Sigmoid colon (tissue), 4 donors: ENCODE results near the gene P4HB.

Source experiments
- CTCF ChIP-seq, 4 experiments: fragments of 450-650 bp in 3 of 4; fragments of 200-600 bp in 1 of 4; IDR thresholded peaks; one replicate each; pipeline ENCODE4 v1.5.1; 2016 to 2019; ENCODE audit warnings: antibody characterized with exemption in 4 of 4, mild to moderate bottlenecking in 3 of 4, moderate library complexity in 2 of 4
- POLR2A ChIP-seq, 2 donors: fragments of 450-650 bp; IDR thresholded peaks; one replicate each; pipeline ENCODE4 v1.6.1; 2016; ENCODE audit warnings: antibody characterized with exemption in 2 of 2, mild to moderate bottlenecking in 2 of 2, moderate library complexity in 2 of 2
- POLR2AphosphoS5 ChIP-seq, 4 donors: sonication (generic); formaldehyde crosslinking; IDR thresholded peaks; one replicate each; pipeline ENCODE4 v1.6.1; 2017; ENCODE audit warnings: antibody characterized with exemption in 4 of 4

- TF ChIP-seq CTCF (IDR thresholded peaks at IDR 0.05) (no peak), POLR2AphosphoS5 (IDR thresholded peaks at IDR 0.05) (no peak), POLR2A (IDR thresholded peaks at IDR 0.05) (no peak)
These were observed 45.3 kb downstream of the P4HB start for GRCh38 chr17:81814748-81815645.
